HG03159 (cell line): ENCODE measurements around the gene MDH2.
"Not testable (repeated sequence)": the region's sequence is repeated elsewhere in the genome, so short reads cannot be mapped to it uniquely, and the experiment has no call there.

ENCODE experiments used
- ATAC-seq: cut with Tn5 transposase; IDR thresholded peaks from one replicate; pipeline ENCODE4 v1.9.1; 2021; ENCODE audit warnings: mild to moderate bottlenecking, moderate library complexity; ENCODE audit not compliant: unreplicated experiment

MDH2 gene

DNA sequence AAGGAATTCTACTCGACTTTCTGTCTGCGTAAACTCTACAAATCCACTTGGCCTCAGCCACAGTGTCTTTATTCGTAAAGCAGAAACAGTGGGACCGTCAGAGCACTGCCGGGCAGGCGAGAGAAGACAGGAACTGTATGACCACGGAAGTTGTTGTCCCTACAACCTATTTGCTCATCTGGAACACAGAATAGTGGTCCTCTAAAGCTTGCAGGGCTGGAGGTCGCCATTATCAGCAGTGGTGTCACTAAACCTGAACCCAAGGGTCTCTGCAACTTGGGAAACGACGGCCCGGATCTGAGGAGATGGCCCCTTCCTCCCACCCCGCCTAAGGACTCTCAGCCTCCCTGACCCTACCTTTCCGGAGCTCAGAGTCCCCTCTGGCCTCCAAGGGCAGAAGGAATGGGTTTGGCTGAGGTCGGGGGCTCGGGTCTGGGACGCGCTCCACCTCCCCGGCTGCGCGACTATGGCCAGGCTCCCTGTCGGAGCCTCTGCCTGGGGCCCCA, 548 bp upstream of the MDH2 start:
- ATAC-seq = no peak

DNA sequence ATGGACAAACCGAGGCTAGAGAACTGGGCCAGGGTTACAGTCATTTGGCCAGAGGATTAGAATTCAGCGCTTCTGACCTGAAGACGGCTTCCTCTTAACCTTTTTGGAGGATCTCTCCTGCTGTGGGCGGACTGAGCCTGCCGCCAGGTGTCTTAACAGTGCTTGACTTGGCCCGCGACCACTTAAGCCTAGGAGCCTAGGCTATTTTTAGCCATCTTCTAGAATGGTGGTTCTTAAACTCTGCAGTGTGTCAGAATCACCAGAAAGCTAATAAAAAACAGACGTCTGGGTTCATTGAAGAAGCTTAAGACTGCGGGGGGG, 722 bp downstream of the MDH2 start:
- no peak for ATAC-seq

DNA sequence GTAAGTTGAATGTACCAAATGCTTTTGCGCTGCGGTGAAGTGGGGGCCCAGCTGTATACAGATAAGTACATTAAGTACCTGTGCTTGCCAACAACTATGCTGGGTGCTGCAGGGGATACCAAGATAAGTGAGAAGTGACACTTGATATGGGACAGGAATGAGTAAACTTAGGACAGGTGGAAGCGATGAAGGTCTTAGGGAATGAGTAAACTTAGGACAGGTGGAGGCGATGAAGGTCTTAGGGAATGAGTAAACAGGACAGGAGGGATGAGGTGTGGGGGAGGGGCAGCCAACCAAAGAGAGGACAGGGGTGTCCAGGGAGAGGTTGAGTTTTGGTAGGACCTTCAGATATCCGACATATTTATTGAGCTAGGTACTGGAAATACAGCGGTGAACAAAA, 1.4 kb downstream of the MDH2 start:
- no peak for ATAC-seq

DNA sequence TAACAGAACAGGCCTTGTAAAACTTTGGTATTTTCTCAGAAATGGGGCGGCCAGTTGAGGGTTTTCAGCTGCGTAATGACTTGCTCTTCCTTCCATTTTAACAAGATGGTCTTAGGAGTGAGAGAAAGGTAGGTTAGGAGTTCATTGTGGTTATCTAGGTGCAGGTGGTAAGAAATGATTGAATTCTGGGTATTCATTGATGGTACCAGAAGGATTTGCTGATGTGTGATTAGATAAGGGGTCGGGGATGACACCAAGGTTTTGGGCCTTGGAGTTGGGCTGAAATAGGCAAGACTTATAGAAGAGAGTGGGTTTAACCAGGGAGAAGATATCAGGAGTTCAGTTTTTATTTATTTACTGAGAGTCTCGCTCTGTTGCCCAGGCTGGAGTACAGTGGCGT, 2.6 kb downstream of the MDH2 start:
- no peak for ATAC-seq

DNA sequence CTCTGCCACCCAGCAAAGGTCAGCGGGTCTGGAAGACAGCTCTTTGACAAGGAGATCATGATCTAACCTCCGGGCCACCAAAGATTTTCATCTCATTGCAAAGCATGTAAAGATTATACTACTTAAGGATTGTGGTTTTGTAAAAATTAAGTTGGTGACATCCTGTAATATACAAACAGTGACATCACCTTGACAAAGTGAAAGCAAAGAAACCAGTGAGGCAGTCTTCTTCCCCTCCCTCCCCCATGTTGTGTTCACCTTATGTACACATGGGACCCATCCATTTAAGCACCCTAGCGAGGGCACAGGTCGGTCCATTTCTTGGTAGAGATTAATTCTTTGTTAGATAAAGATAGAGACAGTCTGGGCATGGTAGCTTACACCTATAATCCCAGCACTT, 3.9 kb downstream of the MDH2 start:
- no peak for ATAC-seq

DNA sequence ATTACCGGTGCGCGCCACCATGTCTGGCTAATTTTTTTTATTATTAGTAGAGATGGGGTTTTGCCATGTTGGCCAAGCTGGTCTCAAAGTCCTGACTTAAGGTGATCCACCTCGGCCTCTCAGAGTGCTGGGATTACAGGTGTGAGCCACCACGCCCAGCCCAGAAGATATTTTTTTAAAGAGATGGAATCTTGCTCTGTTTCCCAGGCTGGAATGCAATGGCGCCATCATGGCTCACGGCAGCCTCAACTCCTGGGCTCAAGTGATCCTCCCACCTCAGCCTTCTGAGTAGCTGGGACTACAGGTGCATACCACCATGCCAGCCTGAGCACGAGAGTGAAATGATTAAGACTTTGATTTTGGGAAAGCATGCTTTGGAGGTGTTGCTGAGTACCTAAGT, 4.8 kb downstream of the MDH2 start:
- ATAC-seq = not testable (repeated sequence)

DNA sequence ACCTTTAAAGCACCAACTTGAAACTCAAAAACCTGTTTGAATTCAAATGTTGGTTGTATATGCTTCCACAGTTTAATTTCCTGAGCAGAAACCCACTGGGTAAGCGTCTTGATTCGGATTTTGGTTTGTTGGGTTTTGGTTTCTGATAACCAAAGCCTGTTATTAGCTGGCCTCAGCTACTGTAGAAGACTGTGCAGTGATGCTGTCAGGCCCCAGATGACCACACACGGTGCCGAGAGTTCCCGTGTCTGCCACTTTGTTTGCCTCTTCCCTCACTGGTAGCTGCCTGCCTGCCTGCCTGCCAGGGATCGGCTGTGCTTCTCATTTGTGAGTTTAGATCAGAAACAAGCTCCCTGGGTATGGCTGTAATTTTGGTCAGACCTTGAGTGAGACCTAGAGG, 5.6 kb downstream of the MDH2 start:
- no peak for ATAC-seq

DNA sequence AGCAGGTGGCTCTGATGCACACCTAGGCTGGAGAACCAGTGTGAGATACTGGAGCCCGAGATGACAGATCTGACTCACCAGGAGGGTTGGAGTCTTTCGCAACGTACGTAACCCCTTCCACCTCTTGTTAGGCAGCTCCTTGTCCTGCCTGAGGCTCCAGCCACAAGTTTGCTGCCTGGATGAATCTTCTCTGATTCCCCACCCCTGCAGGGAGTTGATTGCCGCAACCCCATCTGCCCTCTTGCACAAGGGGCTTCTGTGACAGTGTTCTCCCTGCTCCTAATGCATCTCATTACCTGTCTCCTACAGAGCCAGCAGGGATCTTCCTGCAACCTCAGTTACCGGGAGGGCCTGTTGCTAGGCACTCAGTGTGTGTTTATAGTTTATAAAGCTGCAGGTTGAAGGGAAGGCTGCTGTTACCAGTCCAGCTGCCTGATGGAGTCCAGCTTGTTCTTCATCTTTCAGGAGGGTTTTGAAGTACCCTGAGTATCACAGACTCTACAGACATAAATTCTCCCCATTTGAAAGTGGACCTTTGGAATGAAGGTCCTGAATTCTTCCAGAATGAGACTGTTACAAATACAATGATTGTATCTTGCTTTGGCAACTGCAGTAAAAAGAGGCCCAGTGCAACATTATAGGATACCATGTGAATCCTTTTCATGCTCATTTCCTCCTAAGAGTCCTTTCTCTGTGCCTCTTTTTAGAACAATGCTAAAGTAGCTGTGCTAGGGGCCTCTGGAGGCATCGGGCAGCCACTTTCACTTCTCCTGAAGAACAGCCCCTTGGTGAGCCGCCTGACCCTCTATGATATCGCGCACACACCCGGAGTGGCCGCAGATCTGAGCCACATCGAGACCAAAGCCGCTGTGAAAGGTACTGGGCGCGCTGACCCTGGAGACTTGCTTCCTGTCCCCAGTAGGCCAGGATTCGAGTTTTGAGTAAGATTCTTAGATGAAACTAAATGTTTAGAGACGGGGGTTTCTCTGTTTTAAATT, 6.5 kb downstream of the MDH2 start:
- ATAC-seq = no peak

DNA sequence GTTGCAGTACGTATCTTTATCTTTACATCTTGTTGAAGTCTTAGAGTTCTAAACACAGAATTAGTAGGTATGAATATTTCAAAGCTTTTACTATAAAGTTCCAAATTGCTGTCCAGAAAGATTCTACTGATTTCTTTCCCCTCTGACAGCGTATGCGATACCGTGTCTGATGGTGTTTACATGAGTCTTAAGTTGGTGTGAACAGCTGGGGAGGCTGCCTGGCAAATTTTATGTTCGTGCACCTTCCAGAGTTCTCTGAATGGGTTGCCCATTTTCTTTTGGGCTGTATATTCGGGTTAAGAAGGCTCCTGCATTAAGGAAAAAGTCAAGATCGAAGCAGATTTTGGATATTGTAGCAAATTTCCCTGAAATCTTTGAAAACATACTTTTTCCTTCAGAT, 8.3 kb downstream of the MDH2 start:
- no peak for ATAC-seq

DNA sequence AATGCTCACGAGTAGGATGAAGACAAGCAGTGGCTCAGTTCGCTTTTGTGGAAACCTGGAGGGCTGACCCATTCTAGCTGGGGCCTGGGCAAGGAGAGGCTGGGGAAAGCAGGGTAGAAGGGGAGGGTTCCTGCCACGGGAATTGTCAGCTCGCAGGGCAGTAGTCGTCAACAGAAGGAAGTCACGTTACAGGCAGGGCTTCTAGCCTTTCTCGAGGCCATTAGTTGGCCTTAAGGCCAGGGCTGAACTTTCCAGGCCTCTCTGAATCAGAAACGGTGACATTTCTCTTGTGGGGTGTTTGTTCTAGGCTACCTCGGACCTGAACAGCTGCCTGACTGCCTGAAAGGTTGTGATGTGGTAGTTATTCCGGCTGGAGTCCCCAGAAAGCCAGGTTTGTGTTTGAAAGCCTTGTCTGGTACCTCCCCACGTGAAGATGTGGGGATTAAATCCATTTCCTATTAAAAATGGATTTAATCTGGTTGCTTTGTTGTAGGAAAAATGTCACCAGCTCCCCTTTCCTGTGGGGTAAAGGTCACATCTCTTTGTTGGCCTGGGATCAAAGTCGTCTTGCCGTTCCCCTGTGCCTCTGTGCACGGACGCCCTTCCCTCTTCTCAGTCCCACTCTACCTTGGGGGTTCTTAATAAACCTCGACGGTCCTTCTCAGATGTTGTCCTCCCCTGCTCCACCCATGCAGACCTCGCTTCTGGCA, 9.4 kb downstream of the MDH2 start:
- ATAC-seq = no peak

DNA sequence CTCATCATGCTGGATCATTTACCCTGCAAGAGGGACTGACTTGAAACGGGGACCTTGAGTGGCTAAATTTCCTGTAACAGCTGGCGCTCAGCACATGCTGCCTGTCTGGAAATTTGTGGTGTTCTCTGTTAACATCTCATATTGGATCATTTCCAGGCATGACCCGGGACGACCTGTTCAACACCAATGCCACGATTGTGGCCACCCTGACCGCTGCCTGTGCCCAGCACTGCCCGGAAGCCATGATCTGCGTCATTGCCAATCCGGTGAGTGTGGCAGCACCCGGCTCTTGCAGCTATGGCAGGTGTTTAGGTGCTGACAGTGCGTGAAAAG, 9.9 kb downstream of the MDH2 start:
- ATAC-seq = no peak

DNA sequence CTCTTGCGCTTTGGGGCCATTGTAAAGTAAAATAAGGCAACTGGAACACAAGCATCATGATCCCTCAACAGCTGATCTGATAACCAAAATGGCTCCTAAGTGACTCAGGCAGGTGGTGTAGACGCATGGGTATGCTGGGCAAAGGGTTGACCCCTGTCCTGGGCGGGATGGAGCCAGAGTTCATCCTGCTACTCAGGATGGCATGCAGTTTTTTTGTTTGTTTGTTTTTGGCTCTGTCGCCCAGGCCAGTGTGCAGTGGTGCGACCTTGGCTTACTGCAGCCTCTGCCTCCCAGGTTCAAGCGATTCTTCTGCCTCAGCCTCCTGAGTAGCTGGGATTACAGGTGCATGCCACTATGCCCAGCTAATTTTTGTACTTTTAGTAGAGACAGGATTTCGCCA, 10.8 kb downstream of the MDH2 start:
- not testable (repeated sequence) for ATAC-seq

DNA sequence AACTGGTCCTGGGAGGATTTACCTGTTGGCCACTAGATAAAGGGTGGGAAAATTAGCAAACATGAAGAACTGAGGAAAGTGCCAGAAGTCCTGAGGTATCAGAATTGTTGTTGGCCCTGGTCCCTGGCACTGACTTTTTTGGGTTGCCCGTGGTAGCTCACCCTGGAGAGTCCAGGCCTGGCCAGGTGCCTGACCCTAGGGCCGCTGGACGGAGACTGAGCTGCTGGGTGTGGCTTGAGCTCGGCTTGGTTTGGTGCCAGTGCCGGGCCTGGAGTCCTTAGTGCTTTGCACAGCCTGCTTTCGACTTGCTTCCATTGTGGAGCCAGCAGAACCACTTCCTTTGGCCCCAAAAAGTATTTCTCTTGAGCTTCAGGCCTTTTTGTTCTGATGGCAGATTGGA, 12.9 kb downstream of the MDH2 start:
- no peak for ATAC-seq

DNA sequence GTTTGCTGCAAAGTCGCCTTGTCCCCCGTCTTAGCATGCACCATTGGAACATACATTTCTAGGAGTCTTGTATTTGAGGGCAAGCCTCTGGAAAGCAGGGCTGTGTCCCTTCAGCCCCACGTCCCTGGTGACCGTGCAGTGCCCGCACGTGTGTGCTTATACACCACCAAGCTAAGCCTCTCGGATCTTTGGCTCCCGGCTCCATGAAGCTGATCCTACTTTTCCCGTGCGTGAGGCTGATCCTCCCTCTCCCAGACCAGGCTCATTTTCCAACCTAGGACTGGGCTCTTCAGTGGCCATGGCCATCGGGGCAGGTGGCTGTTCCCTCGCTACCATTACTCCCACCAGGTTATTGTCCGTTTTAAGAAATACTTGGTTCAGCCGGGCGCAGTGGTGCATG, 14.3 kb downstream of the MDH2 start:
- ATAC-seq = no peak

DNA sequence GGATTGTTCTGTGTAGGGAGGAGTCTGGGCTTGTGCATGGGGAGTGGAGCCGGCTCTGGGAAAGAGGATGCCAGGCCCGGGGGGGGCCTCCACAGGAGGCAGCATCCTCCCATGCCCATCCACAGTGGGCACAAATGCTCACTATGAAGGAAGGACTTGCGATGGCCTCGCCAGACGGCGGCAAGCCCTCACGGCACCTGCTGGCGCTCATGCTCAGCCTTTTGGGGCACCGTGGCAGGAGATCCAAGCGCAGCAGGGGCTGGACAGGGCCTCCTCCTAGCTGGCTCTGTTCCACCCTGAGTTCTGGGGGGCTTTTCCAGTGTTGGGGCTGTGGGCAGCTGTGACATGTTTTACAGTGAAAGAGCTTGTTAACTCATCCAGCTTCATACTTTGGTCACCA, 15.2 kb downstream of the MDH2 start:
- no peak for ATAC-seq

DNA sequence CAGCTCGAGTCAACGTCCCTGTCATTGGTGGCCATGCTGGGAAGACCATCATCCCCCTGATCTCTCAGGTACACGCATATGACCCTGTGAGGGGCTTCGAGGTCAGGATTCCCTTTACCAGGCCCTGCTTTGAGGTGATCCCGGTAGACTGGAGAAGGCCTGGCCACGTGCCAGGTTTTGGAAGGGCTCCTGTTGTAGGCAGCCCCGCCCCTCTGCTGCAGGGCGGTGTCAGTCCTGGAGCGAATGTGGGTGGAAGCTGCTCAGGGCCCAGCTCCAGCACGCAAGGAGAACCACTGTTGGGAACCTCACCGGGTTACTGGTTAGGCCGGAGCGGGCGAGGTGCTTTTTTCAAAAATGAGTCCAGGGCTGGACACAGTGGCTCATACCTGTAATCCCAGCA, 15.6 kb downstream of the MDH2 start:
- no peak for ATAC-seq

DNA sequence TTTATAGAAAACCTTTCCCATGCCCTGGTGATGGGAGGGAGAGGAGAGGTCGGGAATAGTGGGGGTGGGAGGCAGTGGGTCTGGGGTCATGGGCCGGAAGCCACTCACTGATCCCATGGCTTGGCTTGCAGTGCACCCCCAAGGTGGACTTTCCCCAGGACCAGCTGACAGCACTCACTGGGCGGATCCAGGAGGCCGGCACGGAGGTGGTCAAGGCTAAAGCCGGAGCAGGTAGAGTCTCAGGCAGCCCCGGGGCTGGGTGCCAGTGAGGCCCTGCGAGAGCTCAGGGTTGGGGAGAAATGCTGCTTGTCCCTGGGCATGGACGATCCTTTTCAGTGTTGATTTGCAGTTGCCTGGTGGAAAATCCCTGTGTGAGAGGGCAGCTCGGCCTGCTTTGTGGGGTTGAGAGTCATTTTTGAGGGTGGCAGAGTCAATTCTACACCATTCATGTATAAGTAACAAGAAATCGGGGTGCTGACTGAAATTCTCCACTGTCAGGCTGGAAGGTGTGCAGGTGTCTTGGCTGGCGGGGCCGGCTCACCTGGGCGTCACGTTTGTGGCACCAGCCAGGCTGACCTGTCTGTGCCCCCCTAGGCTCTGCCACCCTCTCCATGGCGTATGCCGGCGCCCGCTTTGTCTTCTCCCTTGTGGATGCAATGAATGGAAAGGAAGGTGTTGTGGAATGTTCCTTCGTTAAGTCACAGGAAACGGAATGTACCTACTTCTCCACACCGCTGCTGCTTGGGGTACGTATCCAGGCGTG, 16.5 kb downstream of the MDH2 start:
- ATAC-seq = no peak

DNA sequence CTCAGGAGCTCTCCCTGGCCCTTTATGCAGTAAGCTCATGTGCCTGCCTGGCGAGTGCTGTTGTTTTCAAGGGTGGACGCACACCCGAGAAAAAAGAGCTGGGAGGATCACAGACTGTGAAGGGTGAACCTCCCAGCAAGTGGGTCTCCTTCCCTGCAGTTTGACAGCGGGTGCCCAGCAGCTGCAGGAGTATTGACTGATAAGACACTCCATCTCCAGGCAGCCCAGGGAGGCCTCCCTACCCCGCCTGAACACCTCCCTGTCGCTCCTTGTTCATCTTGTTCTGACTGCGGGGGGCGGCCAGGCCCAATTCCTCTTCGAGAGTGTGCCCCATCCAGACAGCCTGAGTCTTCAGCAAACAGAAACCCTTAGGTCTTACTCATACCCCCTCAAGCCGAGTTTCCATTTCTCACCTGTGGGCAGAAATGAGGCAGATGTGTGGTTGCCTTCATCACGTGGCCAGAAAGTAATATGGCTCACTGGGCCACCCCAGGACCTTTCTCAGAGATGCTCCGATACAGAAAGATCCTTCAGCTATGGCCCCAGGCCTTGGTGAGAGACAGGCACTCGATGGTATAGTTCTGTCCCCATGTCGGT, 17.2 kb downstream of the MDH2 start:
- no peak for ATAC-seq

DNA sequence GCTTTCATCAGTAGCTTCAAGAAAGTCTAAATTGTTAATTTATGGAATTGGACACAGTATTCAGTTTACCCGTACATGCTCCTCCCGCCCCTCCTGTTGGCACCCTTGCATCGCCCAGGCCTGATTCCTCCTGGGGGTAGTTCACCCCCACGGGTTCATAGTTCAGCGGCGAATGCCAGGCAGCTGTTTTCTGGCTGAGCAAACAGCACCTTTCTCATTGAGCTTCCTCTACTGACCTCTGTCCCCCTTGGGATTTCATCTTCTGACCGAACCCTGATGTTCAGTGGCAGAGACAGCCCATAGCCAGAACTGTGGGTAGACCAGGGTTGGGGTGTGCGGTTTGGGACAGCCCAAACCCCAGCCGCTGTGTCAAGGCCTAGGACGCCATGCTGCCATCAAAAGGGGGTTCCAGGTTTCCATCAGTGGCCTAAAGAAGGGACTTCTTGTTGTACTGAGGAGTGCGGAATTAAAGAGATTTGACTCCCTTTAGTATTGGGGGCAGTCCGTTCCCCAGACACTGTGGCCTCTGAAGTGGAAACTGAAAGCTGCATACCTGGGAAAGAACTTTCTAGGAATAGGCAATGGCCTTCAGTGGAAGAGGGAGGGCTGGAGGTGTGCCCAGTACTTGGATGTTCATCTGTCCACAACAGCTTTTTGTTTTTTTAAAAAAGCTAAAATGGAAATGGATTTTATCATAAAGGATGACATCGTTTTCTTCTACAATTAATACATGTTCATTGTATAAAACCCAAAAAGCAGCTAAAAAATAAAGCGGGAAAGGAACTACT, 19.0 kb downstream of the MDH2 start:
- no peak for ATAC-seq

DNA sequence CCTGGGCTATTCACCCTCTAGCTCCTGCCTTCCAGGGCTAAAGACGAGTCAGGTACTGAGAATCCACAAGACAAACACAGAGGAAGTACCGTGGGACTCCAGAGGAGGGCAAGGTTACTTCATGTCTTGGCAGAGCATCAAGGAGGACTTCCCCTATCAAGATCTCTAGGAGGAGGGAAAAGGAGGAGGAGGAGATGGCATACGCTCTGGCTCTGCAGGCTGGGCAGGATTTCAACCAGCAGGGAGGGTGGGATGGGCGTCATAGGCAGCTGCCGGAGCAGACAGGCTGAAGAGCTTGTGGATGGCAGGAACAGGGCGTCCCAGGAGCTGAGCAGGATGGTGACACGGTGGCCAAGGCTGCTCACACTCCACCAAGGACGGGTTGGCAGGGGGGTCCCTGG, 21.3 kb downstream of the MDH2 start:
- ATAC-seq = no peak
